Vagina (tissue), 2 donors: ENCODE data around the gene ZNF785. TPM values are rescaled to one million over a fixed set of nuclear protein-coding genes. Genes with fewer than 3 reads are reported as not detected.

Experiments
- DNase-seq, 2 donors: peaks; one replicate each; pipeline ENCODE4 v3.0.0-alpha.2; 2017; ENCODE audit errors: extremely low spot score in 2 of 2
- H3K27ac ChIP-seq: fragments of 200-600 bp; sonication (generic); one replicate; pipeline ENCODE4 v1.5.1; 2019
- H3K27me3 ChIP-seq: fragments of 200-600 bp; sonication (generic); one replicate; pipeline ENCODE4 v1.5.1; 2019
- H3K36me3 ChIP-seq, 2 donors: fragments of 200-600 bp; sonication (generic); one replicate each; pipeline ENCODE4 v1.5.1; 2017 to 2019
- H3K4me1 ChIP-seq: fragments of 200-600 bp; sonication (generic); one replicate; pipeline ENCODE4 v1.5.1; 2019
- H3K4me3 ChIP-seq, 2 donors: fragments of 200-600 bp; sonication (generic); 1 replicate in 1 of 2; 2 replicates in 1 of 2; pipeline ENCODE4 v1.5.1; 2016 to 2019
- H3K9me3 ChIP-seq: fragments of 200-600 bp; sonication (generic); one replicate; pipeline ENCODE4 v1.5.1; 2019
- CTCF ChIP-seq, 3 experiments: fragments of 450-650 bp in 2 of 3; fragments of 200-600 bp in 1 of 3; sonication (generic) in 1 of 3; IDR thresholded peaks; one replicate each; pipeline ENCODE4 v1.5.1; 2017 to 2019; ENCODE audit warnings: antibody characterized with exemption in 3 of 3, mild to moderate bottlenecking in 2 of 3, moderate library complexity in 2 of 3
- POLR2A ChIP-seq, 2 donors: fragments of 450-650 bp; IDR thresholded peaks; one replicate each; pipeline ENCODE4 v1.6.1; 2017; ENCODE audit warnings: antibody characterized with exemption in 2 of 2, mild to moderate bottlenecking in 2 of 2, moderate library complexity in 2 of 2
- POLR2AphosphoS5 ChIP-seq, 2 donors: sonication (generic); formaldehyde crosslinking; IDR thresholded peaks; one replicate each; pipeline ENCODE4 v1.9.0; 2017; ENCODE audit warnings: antibody characterized with exemption in 2 of 2, mild to moderate bottlenecking in 2 of 2, low read depth in 1 of 2; ENCODE audit not compliant: insufficient read depth in 1 of 2
- intact Hi-C: fragments of 100-400 bp; cut with DNase I; formaldehyde crosslinking; loops from one replicate; pipeline ENCODE4 v1.15.1; 2023
- total RNA-seq: library from RNA; depleted of rRNA; stranded (reverse); fragments of >200 nt; gene quantifications from one replicate; pipeline ENCODE4 v1.2.3, GENCODE V29; 2016

The ZNF785 gene
- total RNA-seq, 1 donor from 2014 or later = 21.6 TPM

- Histone ChIP-seq H3K4me1 (peaks cover 31% of the 10 kb centered on the region), H3K9me3 (no peaks in the 10 kb centered on the region), H3K4me3 (peak within 1 kb of the TSS; percentile 78 to 95), H3K36me3 (peaks cover 0 to 16% of the 10 kb centered on the region in 2 donors), H3K27me3 (no peaks in the 10 kb centered on the region), H3K27ac (peak within 1 kb of the TSS; percentile 77)
- peak in 1 of 2 donors; percentile 98 for DNase-seq
- TF ChIP-seq CTCF (IDR thresholded peaks at IDR 0.05) = peak in 1 of 3 experiments; percentile 16
- TF ChIP-seq POLR2A (IDR thresholded peaks at IDR 0.05) = no peak
- TF ChIP-seq POLR2AphosphoS5 (IDR thresholded peaks at IDR 0.05; ENCODE audit: insufficient read depth in 1 of 2, low read depth in 1 of 2) = peak; percentile 86 to 99
- intact Hi-C loops = loop anchor here (1.0 to 2.0 kb wide), 2 partner anchors 23 to 27 kb away; partner anchors contain the start of genes ZNF747 and ZNF785
Measured at GRCh38 chr16:30557957-30558788, 27.3 kb downstream of the ZNF785 start, which contains the start of gene ZNF764. Gene ZNF764, minus strand, starts transcription at chr16:30558374. Its CDS starts 192 bp downstream, at chr16:30558182.

- peak overlapping the region; percentile 78 to 95 for H3K4me3 ChIP-seq
- no peak for DNase-seq
- TF ChIP-seq CTCF (IDR thresholded peaks at IDR 0.05) (no peak), POLR2AphosphoS5 (IDR thresholded peaks at IDR 0.05; ENCODE audit: insufficient read depth in 1 of 2, low read depth in 1 of 2) (no peak), POLR2A (IDR thresholded peaks at IDR 0.05) (no peak)
- H3K36me3 ChIP-seq = peaks cover 0 to 16% of the 10 kb centered on the region in 2 donors
- H3K27ac ChIP-seq = peak overlapping the region; percentile 77
- H3K9me3 ChIP-seq = no peaks in the 10 kb centered on the region
- peaks cover 31% of the 10 kb centered on the region for H3K4me1 ChIP-seq
- intact Hi-C loops = no loop called here
- H3K27me3 ChIP-seq = no peaks in the 10 kb centered on the region
Measured at GRCh38 chr16:30557707-30557956, 27.9 kb downstream of the ZNF785 start.

- TF ChIP-seq CTCF (IDR thresholded peaks at IDR 0.05) = no peak
- TF ChIP-seq POLR2AphosphoS5 (IDR thresholded peaks at IDR 0.05; ENCODE audit: insufficient read depth in 1 of 2, low read depth in 1 of 2) = no peak
- no peak for TF ChIP-seq POLR2A (IDR thresholded peaks at IDR 0.05)
- no peak overlapping the region for H3K4me3 ChIP-seq
- peaks cover 0 to 16% of the 10 kb centered on the region in 2 donors for H3K36me3 ChIP-seq
- intact Hi-C loops = no loop called here
- H3K4me1 ChIP-seq = peaks cover 23% of the 10 kb centered on the region
- no peak overlapping the region for H3K27ac ChIP-seq
- DNase-seq = no peak
- H3K27me3 ChIP-seq = no peaks in the 10 kb centered on the region
- no peaks in the 10 kb centered on the region for H3K9me3 ChIP-seq
Measured at GRCh38 chr16:30556125-30556473, 29.4 kb downstream of the ZNF785 start.

GRCh38 chr16:30555315-30556124 is 30.0 kb downstream of the ZNF785 start:
- no peak for DNase-seq
- Histone ChIP-seq H3K4me3 (no peak overlapping the region), H3K27ac (no peak overlapping the region), H3K9me3 (no peaks in the 10 kb centered on the region), H3K27me3 (no peaks in the 10 kb centered on the region), H3K4me1 (peaks cover 20% of the 10 kb centered on the region), H3K36me3 (peaks cover 0 to 16% of the 10 kb centered on the region in 2 donors)
- intact Hi-C loops = no loop called here
- TF ChIP-seq CTCF (IDR thresholded peaks at IDR 0.05) (no peak), POLR2AphosphoS5 (IDR thresholded peaks at IDR 0.05; ENCODE audit: insufficient read depth in 1 of 2, low read depth in 1 of 2) (no peak), POLR2A (IDR thresholded peaks at IDR 0.05) (no peak)
